C4-2B (cell line): ENCODE data around the gene NPR2.

ENCODE experiments used
- ZFX ChIP-seq: fragments of 450-650 bp; IDR thresholded peaks from 2 replicates; pipeline ENCODE4 v1.6.1; 2017
- TF ChIP-seq, protein P1 (sequence below): fragments of 450-650 bp; conservative IDR thresholded peaks from 2 replicates; pipeline ENCODE4 v1.5.1; 2017; ENCODE audit warnings: mild to moderate bottlenecking

DNA sequence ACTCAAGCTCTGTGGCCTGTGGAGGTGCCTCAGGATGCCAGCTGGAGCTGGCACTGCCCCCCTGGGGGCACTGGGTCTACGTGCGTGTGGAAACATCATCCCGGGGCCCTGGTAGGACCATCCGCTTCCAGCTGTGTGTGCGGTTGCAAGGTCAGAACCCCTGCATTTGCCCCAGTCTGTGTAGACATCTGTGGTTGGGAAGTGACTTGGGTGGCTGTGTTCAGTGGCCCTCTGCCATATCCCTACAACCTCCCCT lies 50.2 kb downstream of the NPR2 start:
- TF ChIP-seq, protein P1, sequence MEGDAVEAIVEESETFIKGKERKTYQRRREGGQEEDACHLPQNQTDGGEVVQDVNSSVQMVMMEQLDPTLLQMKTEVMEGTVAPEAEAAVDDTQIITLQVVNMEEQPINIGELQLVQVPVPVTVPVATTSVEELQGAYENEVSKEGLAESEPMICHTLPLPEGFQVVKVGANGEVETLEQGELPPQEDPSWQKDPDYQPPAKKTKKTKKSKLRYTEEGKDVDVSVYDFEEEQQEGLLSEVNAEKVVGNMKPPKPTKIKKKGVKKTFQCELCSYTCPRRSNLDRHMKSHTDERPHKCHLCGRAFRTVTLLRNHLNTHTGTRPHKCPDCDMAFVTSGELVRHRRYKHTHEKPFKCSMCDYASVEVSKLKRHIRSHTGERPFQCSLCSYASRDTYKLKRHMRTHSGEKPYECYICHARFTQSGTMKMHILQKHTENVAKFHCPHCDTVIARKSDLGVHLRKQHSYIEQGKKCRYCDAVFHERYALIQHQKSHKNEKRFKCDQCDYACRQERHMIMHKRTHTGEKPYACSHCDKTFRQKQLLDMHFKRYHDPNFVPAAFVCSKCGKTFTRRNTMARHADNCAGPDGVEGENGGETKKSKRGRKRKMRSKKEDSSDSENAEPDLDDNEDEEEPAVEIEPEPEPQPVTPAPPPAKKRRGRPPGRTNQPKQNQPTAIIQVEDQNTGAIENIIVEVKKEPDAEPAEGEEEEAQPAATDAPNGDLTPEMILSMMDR = no peak
- TF ChIP-seq ZFX = no peak
